GM19351 (cell line): Measurements from ENCODE around the gene RDX.
"Not testable (repeated sequence)": the region's sequence is repeated elsewhere in the genome, so short reads cannot be mapped to it uniquely, and the experiment has no call there.

Experiments
- ATAC-seq: cut with Tn5 transposase; IDR thresholded peaks from one replicate; pipeline ENCODE4 v1.9.1; 2021; ENCODE audit warnings: mild to moderate bottlenecking, moderate library complexity; ENCODE audit not compliant: unreplicated experiment

The RDX gene

GRCh38 chr11:110208678-110209312 lies 87.6 kb downstream of the RDX start:
- ATAC-seq: not testable (repeated sequence)

GRCh38 chr11:110207123-110207522 lies 89.3 kb downstream of the RDX start:
- ATAC-seq: no peak

- ATAC-seq: no peak
Observed at GRCh38 chr11:110200836-110201235, 95.6 kb downstream of the RDX start.

- no peak for ATAC-seq
Observed at GRCh38 chr11:110200241-110200640, 96.2 kb downstream of the RDX start.

- ATAC-seq: no peak
Observed at GRCh38 chr11:110199184-110199981, 97.0 kb downstream of the RDX start.

- no peak for ATAC-seq
Observed at GRCh38 chr11:110198031-110198729, 98.2 kb downstream of the RDX start.

GRCh38 chr11:110196884-110197420 lies 99.5 kb downstream of the RDX start:
- ATAC-seq: no peak

- ATAC-seq: no peak
Observed at GRCh38 chr11:110196241-110196754, 100.1 kb downstream of the RDX start.

GRCh38 chr11:110194211-110194766 lies 102.1 kb downstream of the RDX start:
- not testable (repeated sequence) for ATAC-seq

GRCh38 chr11:110192604-110193282 lies 103.7 kb downstream of the RDX start:
- peak; percentile 83 for ATAC-seq

GRCh38 chr11:110190885-110191284 lies 105.5 kb downstream of the RDX start:
- ATAC-seq: no peak

- ATAC-seq: no peak
Observed at GRCh38 chr11:110187731-110188130, 108.7 kb downstream of the RDX start.

- no peak for ATAC-seq
Observed at GRCh38 chr11:110186867-110187266, 109.5 kb downstream of the RDX start.

GRCh38 chr11:110186456-110186855 lies 110.0 kb downstream of the RDX start:
- no peak for ATAC-seq

- ATAC-seq: no peak
Observed at GRCh38 chr11:110185599-110185998, 110.8 kb downstream of the RDX start.

- no peak for ATAC-seq
Observed at GRCh38 chr11:110185121-110185591, 111.3 kb downstream of the RDX start.

GRCh38 chr11:110184456-110184855 lies 112.0 kb downstream of the RDX start:
- ATAC-seq: no peak

- ATAC-seq: no peak
Observed at GRCh38 chr11:110182886-110183285, 113.5 kb downstream of the RDX start.

- no peak for ATAC-seq
Observed at GRCh38 chr11:110179064-110179463, 117.3 kb downstream of the RDX start.

- no peak for ATAC-seq
Observed at GRCh38 chr11:110177086-110177456, 119.3 kb downstream of the RDX start.
